AG09319 (cell line): ENCODE measurements around the gene PDE4B.

Experiments used
- DNase-seq: peaks from one replicate; pipeline ENCODE4 v3.0.0-alpha.2; 2010; ENCODE audit warnings: low read depth; ENCODE audit errors: extremely low read depth
- TF ChIP-seq, protein P1 (sequence below): IDR thresholded peaks from 2 replicates; pipeline ENCODE4 v1.5.1; 2011; ENCODE audit warnings: low read depth, mild to moderate bottlenecking, inconsistent platforms, low read length, moderate library complexity

The PDE4B gene

DNA sequence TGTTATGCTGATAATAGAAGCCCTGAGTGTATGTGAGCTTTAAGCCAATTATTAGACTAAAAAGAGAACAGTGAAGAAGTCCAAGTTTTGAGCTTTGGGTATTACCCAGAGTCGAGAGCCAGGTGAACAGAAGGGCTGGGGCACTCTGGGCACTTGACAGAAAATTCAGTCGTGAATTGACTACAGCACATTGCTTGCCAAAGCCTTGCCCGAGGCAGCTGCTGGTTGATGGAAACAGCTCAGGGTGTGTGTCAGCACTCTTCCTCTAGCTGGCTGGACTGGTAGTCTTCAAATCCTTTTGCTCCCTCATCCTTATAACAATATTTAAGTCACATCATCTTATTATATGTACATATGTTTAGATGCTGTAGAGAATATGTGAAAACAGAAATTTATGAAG is 21.3 kb downstream of the PDE4B start:
- no peak for DNase-seq
- TF ChIP-seq, protein P1, sequence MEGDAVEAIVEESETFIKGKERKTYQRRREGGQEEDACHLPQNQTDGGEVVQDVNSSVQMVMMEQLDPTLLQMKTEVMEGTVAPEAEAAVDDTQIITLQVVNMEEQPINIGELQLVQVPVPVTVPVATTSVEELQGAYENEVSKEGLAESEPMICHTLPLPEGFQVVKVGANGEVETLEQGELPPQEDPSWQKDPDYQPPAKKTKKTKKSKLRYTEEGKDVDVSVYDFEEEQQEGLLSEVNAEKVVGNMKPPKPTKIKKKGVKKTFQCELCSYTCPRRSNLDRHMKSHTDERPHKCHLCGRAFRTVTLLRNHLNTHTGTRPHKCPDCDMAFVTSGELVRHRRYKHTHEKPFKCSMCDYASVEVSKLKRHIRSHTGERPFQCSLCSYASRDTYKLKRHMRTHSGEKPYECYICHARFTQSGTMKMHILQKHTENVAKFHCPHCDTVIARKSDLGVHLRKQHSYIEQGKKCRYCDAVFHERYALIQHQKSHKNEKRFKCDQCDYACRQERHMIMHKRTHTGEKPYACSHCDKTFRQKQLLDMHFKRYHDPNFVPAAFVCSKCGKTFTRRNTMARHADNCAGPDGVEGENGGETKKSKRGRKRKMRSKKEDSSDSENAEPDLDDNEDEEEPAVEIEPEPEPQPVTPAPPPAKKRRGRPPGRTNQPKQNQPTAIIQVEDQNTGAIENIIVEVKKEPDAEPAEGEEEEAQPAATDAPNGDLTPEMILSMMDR = no peak

DNA sequence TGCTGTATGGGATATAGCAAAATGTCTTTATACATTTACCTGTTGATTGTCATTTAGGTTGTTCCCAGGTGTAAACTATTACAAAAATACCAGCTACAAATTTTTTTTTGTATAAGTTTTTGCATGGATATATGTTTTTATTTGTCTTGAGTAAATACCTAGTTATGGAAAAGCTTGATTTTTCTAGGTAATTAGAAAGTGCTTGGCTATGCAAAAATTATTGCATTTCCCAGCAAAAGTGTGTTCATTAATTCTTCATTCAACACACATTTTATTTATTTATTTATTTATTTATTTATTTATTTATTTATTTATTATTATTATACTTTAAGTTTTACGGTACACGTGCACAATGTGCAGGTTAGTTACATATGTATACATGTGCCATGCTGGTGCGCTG is 22.1 kb downstream of the PDE4B start:
- TF ChIP-seq, protein P1 = no peak
- DNase-seq = no peak

DNA sequence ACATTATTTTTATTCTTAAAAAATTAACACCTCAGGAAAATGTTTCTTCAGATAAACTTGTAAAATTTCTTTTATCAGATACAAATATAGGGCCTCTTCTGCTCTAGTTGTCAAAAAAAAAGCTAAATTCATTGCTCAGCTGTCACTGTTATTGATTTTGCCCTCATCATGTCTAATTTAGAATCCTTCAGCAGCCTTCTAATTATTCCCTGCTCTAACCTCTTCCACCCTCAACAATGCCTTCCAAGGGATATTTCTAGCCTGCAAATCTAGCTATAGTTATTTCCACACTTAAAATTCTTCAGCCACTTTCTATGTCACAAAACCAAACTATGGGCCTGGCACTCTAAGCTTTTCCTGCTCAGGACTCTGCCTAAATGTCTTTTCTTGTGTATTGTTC is 25.2 kb downstream of the PDE4B start:
- TF ChIP-seq, protein P1 = no peak
- no peak for DNase-seq

DNA sequence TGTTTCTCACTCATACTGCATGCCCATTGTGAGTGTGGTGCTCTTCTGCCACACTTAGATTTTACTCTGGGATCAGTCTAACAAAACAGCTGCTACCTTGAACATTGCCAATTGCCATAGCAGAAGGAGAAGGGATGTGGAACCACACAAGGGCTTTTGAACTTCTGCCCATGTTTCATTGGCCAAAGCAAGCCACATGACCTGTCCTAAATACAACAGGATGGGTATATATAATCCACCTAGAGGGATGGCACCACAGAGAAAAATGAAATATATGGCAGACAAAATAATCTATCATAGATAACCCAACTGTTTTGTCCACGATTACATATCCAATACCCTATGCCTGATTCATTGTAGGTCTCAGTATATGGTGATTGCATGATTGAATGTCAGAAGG is 26.3 kb downstream of the PDE4B start:
- DNase-seq = no peak
- TF ChIP-seq, protein P1 = no peak

DNA sequence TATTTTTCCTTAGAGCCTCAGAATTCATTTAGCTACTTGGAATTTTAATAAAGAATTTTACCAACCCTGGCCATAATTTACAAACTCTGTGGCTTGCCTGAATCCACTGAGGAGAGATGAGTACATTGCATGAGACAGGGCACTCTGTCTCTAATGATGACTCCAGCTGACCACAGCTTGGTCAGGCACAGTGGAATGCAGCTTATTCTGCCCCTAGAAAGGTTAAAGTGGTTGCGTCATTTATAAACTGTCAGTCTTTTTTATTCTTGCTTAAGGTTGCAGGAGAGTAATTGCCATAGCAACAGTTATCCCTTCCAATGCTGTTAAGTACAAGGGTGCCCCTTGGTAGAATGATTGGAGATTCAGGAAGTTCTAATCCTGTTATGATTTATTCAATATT is 28.3 kb downstream of the PDE4B start:
- TF ChIP-seq, protein P1 = no peak
- peak; percentile 87 for DNase-seq

DNA sequence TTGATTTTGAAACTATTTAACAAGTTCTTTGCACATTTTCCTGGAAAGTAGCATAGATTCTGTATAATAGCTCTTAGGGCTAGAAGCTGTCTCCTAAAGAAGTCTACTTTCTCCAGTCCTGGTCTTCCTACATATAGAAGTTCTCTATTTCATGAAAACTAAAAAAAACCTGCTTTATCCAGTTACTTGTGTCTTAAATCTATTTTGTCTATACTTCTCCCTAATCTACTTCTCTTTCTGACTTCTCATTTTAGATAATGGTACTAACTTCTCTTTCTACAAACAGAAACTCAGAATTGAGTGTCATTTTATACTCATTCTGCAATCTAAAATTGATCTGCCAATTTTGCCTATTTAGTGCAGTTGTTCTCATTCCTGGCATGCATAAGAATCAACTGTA is 28.7 kb downstream of the PDE4B start:
- TF ChIP-seq, protein P1 = no peak

DNA sequence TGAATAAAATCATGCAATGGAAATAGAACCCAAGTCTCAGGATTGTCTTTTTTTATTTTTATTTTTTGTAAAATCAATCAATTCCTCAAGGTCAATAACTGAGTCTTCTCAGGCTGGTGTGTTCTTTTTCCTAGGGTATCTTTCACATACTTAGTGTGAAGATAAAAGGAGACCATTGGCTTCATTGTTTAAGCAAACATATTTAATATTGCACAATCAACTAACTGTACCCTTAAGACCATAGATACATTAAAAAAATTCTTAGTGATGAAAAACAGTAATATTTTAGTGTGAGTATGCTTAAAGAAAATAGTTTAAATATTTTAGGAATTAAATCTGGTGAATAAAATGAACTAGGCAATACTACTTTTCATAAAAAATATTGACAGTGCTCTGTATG is 31.4 kb downstream of the PDE4B start:
- TF ChIP-seq, protein P1 = no peak
- DNase-seq = no peak

More for the DNA sequence above, 28.7 kb downstream of the PDE4B start:
- no peak for DNase-seq

DNA sequence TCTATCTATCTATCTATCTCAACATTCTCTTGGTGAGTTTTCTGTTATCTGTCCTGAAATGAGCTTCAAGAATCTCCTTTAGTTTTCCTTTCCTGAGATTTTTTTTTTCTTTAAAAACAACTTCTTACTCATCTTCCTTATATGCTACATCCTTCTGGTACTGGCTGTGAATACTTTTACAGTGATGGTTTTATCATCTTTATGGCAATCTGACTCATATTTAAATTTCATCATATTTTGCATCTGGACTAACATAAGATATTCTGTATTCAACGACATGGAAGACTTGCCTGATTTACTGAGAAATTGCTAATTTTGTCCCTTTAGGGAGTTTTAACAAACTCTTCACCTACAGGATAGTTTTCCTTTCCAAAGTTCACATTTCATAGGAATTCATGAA is 33.0 kb downstream of the PDE4B start:
- DNase-seq = no peak
- TF ChIP-seq, protein P1 = no peak
